IPS-20b (cell line): ENCODE measurements around the gene NDUFC2.
"Not testable (repeated sequence)": the region's sequence is repeated elsewhere in the genome, so short reads cannot be mapped to it uniquely, and the experiment has no call there.

Experiments
- H3K27ac ChIP-seq: one replicate; pipeline ENCODE4 v1.5.1; 2013; ENCODE audit warnings: low read length
- H3K27me3 ChIP-seq: 2 replicates; pipeline ENCODE4 v1.6.1; 2013; ENCODE audit warnings: mild to moderate bottlenecking, low read length, inconsistent platforms; ENCODE audit not compliant: insufficient read depth
- H3K36me3 ChIP-seq: 2 replicates; pipeline ENCODE4 v1.6.1; 2013; ENCODE audit warnings: low read depth, mild to moderate bottlenecking, inconsistent platforms, low read length, moderate library complexity; ENCODE audit not compliant: insufficient read depth
- H3K4me1 ChIP-seq: 2 replicates; pipeline ENCODE4 v1.6.1; 2013; ENCODE audit warnings: mild to moderate bottlenecking, control low read depth, inconsistent platforms, low read length, moderate library complexity; ENCODE audit not compliant: insufficient read depth
- H3K4me3 ChIP-seq: 2 replicates; pipeline ENCODE4 v1.5.1; 2013; ENCODE audit warnings: mild to moderate bottlenecking, low read length, inconsistent platforms
- H3K9ac ChIP-seq: 2 replicates; pipeline ENCODE4 v1.6.1; 2013; ENCODE audit warnings: low read depth, mild to moderate bottlenecking, inconsistent platforms, low read length, moderate library complexity
- H3K9me3 ChIP-seq: 2 replicates; pipeline ENCODE4 v1.6.1; 2013; ENCODE audit warnings: mild to moderate bottlenecking, low read depth, low read length, inconsistent platforms; ENCODE audit not compliant: insufficient read depth

Gene NDUFC2

DNA sequence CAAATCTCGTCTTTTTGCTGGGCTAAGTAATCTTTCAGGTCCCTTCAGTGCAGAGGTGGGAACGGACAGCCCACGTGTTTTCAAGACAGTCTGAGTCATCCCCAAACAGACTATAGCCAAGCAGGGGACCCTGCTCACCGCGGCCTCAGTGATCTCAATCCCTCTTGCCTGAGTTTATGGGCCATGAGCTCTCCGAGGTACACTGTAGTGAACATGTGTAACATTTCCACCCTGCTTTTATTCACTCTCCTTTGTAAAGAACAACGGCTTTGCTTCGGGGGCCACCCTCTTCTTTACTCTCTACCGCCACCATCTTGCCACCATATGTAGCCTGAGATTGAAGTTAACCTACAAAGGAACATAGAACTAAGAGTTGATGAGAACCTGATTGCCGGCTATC is 45.0 kb downstream of the NDUFC2 start:
- no peaks in the 10 kb centered on the region for H3K4me1 ChIP-seq

DNA sequence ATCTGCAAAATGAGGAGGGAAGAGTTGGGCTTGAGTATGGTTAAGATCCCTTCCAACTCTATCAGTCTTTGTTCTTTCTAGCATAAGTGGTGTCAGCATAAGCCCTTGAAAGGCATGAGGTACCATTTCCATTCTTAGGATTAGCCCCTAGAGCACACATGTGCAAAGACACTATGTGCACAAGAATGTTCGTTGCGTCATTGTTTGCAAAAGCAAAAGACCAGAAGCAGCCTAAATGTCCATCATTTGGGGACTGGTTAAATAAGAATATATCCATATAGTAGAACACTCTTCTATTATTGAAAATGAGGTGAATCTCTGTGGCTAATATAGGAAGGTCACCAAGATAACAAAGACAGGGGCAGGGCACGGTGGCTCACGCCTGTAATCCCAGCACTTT is 46.6 kb downstream of the NDUFC2 start:
- no peaks in the 10 kb centered on the region for H3K9me3 ChIP-seq
- no peaks in the 10 kb centered on the region for H3K27me3 ChIP-seq
- no peaks in the 10 kb centered on the region for H3K4me1 ChIP-seq
- H3K9ac ChIP-seq: no peak overlapping the region
- H3K36me3 ChIP-seq: no peaks in the 10 kb centered on the region
- no peak overlapping the region for H3K4me3 ChIP-seq
- no peak overlapping the region for H3K27ac ChIP-seq

More for the DNA sequence above, 45.0 kb downstream of the NDUFC2 start:
- Histone ChIP-seq H3K27me3 (no peaks in the 10 kb centered on the region), H3K36me3 (no peaks in the 10 kb centered on the region), H3K4me3 (no peak overlapping the region), H3K9ac (no peak overlapping the region), H3K9me3 (no peaks in the 10 kb centered on the region), H3K27ac (no peak overlapping the region)

GRCh38 chr11:78032090-78032489 is 47.6 kb downstream of the NDUFC2 start:
- Histone ChIP-seq H3K27ac (no peak overlapping the region), H3K27me3 (no peaks in the 10 kb centered on the region), H3K9me3 (no peaks in the 10 kb centered on the region), H3K9ac (no peak overlapping the region), H3K4me1 (no peaks in the 10 kb centered on the region), H3K4me3 (no peak overlapping the region), H3K36me3 (no peaks in the 10 kb centered on the region)

DNA sequence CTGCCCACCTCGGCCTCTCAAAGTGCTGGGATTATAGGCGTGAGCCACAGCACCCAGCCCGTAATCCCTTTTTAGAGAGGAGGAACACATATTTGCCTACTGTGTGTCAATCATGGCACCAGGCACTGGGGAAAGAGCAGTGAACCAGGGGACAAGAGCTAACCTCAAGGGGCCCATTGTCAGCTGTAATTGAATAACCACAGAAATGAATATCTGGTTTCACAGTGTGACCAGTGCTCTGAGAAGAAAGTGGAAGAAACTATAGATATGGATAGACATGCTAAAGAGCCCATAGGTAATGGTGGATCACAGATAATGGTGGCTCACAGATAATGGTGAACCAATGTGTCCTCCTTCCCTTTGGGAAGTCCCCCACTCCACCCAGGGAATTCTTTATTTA is 48.0 kb downstream of the NDUFC2 start:
- no peak overlapping the region for H3K9ac ChIP-seq
- H3K27me3 ChIP-seq: no peaks in the 10 kb centered on the region

DNA sequence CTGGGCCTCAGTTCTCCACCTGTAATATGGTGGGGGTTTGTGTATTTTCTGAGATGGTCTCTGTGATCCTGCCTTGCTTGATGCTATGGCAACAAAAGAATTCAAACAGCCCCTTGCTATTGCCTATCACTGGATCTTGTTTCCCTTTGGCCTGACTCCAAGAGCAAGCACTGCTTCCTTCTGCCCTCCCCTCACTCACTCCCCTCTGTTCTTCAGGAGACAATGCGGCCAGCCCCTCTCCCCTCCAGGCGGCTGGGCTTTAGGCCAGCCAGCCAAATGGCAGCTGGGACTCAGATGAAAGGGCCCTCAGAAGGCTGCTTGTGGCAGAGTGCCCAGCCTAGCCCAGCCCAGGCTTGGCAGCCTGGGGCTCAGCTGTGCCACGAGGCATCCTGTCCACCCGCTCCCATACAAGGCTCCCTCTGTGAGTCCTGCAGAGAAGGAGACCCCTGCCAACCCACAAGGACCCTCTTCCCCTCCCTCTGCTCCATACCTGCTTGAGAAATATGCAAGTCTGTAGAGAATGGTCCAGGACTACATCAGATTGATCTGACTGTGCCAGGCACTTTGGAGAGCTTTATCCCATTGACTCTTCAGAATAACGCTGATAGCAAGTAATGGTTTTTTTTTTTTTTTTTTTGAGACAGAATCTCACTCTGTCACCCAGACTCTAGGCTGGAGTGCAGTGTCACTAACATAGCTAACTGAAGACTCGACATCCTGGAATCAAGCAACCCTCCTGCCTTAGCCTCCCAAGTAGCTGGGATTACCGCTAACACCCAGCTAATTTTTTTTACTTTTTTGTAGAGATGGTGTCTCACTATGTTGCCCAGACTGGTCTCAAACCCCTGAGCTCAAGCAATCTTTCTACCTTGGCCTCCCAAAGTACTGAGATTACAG is 49.0 kb downstream of the NDUFC2 start:
- Histone ChIP-seq H3K27me3 (no peaks in the 10 kb centered on the region), H3K4me3 (no peak overlapping the region), H3K9me3 (no peaks in the 10 kb centered on the region), H3K9ac (no peak overlapping the region), H3K36me3 (no peaks in the 10 kb centered on the region), H3K4me1 (no peaks in the 10 kb centered on the region), H3K27ac (no peak overlapping the region)

More for the DNA sequence above, 48.0 kb downstream of the NDUFC2 start:
- Histone ChIP-seq H3K4me1 (no peaks in the 10 kb centered on the region), H3K36me3 (no peaks in the 10 kb centered on the region), H3K9me3 (no peaks in the 10 kb centered on the region), H3K27ac (no peak overlapping the region), H3K4me3 (no peak overlapping the region)

- not testable (repeated sequence) for H3K36me3 ChIP-seq, H3K9ac ChIP-seq, H3K27ac ChIP-seq, H3K4me1 ChIP-seq, H3K4me3 ChIP-seq, H3K9me3 ChIP-seq, H3K27me3 ChIP-seq
Measured at GRCh38 chr11:78028423-78028822, 51.2 kb downstream of the NDUFC2 start.

GRCh38 chr11:78027759-78028158 is 51.9 kb downstream of the NDUFC2 start:
- H3K27ac ChIP-seq: no peak overlapping the region
- H3K27me3 ChIP-seq: no peaks in the 10 kb centered on the region
- H3K36me3 ChIP-seq: no peaks in the 10 kb centered on the region
- no peak overlapping the region for H3K9ac ChIP-seq
- no peaks in the 10 kb centered on the region for H3K4me1 ChIP-seq
- H3K4me3 ChIP-seq: no peak overlapping the region
- no peaks in the 10 kb centered on the region for H3K9me3 ChIP-seq

DNA sequence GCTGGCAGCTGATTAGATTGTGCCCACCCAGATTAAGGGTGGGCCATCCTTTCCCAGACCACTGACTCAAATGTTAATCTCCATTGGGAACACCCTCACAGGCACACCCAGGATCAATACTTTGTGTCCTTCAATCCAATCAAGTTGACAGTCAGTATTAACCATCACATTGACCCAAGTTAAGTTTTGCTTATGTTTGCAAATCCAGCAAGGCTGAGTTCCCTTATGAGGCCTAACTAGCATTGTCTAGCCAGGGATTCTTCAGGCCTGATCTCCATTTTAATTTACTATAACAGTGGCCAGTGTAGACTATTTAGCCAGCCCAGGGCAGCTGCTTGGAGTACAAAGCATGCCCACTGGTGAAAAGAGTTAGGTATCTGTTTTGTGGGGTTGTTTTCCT is 54.3 kb downstream of the NDUFC2 start:
- Histone ChIP-seq H3K4me1 (peaks cover 3% of the 10 kb centered on the region; the same call in 1 of the 2 replicates), H3K9me3 (no peaks in the 10 kb centered on the region), H3K27me3 (no peaks in the 10 kb centered on the region), H3K4me3 (no peak overlapping the region), H3K27ac (no peak overlapping the region), H3K9ac (no peak overlapping the region), H3K36me3 (no peaks in the 10 kb centered on the region)

DNA sequence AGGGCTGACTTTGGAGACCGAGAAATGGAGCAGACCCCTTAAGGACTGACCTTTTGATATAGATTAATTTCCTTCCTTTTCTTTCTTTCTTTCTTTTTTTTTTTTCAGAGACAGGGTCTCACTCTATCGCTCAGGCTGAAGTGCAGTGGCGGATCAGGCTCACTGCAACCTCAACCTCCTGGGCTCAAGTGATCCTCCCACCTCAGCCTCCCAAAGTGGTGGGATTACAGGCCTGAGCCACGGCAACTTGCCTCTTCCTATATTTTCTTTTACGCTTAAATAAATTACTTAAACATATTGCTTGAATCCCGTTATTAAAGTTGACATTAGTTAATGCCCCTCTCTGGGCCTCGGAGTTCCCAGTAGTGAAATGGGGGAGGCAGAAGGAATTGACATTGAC is 56.2 kb downstream of the NDUFC2 start:
- H3K27ac ChIP-seq: no peak overlapping the region
- peak overlapping the region; percentile 87 for H3K4me3 ChIP-seq
- H3K9ac ChIP-seq: peak overlapping the region; percentile 91
- no peaks in the 10 kb centered on the region for H3K27me3 ChIP-seq
- peaks cover 3% of the 10 kb centered on the region; the same call in 1 of the 2 replicates for H3K4me1 ChIP-seq
- 0 out of 2 replicates have a peak, but pooled peaks cover 3% of the 10 kb centered on the region for H3K36me3 ChIP-seq
- H3K9me3 ChIP-seq: no peaks in the 10 kb centered on the region

DNA sequence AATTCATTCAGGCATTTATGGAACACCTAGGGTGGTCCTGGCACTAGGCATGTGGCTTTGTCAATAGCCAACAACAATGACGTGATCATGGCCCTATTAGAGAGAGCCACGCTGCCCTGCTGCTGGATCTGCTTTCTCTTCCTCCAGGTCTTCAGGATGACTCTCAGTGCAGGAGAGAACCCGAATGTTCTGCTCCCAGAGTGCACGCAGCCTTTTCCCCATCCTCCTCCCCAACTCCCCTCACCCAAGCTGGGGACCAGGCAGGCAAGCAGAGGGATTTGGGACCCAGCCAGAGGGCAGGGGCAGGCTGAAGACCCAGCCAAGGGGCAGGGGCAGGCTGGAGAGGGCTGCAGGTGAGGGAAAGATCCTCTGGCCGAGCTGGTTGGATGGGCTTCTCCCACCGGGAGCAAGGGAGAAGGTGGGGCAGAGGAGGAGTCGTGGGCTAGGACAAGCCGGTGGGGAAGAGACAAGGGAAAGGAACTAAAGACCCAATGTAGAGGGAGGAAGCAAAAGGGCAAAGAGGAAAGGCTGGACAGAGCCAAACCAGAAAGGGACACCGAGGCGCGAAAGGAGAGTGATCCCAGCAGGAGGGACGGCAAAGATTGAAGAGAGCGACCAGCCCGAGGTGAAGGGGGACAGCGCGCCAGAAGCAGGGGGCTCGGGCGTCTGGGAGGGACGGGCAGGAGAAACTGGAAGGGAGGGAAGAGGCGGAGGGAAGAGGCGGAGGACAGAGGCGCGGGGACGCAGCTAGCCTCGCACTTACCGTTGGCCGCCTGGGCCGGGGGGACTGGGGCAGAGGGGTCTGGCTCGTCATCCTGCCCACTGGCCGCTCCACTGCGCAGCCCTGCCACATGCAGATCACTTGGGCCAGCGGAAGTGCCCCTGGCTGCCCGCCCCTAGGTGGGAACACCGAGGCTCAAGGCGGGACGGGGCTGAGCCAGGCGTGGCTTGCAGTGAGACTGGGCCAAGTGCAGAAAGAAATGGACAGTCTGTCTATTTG is 57.0 kb downstream of the NDUFC2 start, which contains the start of gene KCTD14:
Gene KCTD14 (minus strand): TSS at position 880 of the 1,000 bp plus-strand sequence. CDS start 27 bp downstream, at position 853.
- H3K9ac ChIP-seq: peak within 1 kb of the TSS; percentile 91
- peak within 1 kb of the TSS; percentile 87 for H3K4me3 ChIP-seq
- peak within 1 kb of the TSS; percentile 18 for H3K27ac ChIP-seq
- H3K9me3 ChIP-seq: no peaks in the 10 kb centered on the region
- peaks cover 3% of the 10 kb centered on the region; the same call in 1 of the 2 replicates for H3K4me1 ChIP-seq
- no peaks in the 10 kb centered on the region for H3K27me3 ChIP-seq
- H3K36me3 ChIP-seq: 0 out of 2 replicates have a peak, but pooled peaks cover 3% of the 10 kb centered on the region

DNA sequence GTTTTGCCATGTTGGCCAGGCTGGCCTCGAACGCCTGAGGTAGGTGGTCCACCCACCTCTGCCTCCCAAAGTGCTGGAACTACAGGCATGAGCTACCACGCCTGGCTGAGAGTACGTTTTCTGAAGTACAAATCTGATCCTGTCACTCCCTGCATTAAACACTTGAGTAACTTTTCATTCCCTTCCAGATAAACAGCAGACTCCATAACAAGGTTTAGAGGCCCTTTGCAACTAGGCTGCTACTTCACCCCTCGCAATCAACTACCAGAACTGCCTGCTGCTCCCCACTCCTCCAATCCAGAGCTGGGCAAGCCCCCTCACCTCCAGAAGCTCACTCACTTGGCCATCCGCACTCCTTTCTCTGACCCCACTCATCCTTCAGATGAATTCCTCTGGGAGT is 58.1 kb downstream of the NDUFC2 start:
- Histone ChIP-seq H3K4me3 (peak overlapping the region; percentile 87; the same call in 1 of the 2 replicates), H3K36me3 (peaks cover 9% of the 10 kb centered on the region), H3K27ac (no peak overlapping the region), H3K27me3 (no peaks in the 10 kb centered on the region), H3K4me1 (peaks cover 3% of the 10 kb centered on the region; the same call in 1 of the 2 replicates), H3K9me3 (no peaks in the 10 kb centered on the region), H3K9ac (peak overlapping the region; percentile 91; the same call in 1 of the 2 replicates)
